OCI-LY3 (cell line): ENCODE measurements around the gene KCTD3.

Experiments used
- CTCF ChIP-seq: fragments of 200-600, 300-600 bp; sonication (generic); IDR thresholded peaks from 2 replicates; pipeline ENCODE4 v1.5.1; 2014; ENCODE audit warnings: antibody characterized with exemption, low read length, low read depth
- EZH2phosphoT487 ChIP-seq: fragments of 200-600 bp; shearing (Covaris generic); IDR thresholded peaks from 2 replicates; pipeline ENCODE4 v1.6.1; 2018; ENCODE audit warnings: antibody characterized with exemption, mixed run types, low read depth

- TF ChIP-seq CTCF, result no peak
- TF ChIP-seq EZH2phosphoT487, result no peak
Measured at GRCh38 chr1:215640429-215641148, 73.5 kb downstream of the KCTD3 start.
